SHP77 treated with DMSO at 0.1 percent for 48 hours (cell line): ENCODE measurements around the gene CYP2C18.
"Not testable (repeated sequence)": the region's sequence is repeated elsewhere in the genome, so short reads cannot be mapped to it uniquely, and the experiment has no call there.

ENCODE experiments used
- DNase-seq: peaks from one replicate; lab custom pipeline; 2025; lab: John Stamatoyannopoulos, UW

Gene CYP2C18

GRCh38 chr10:94747137-94747536 lies 63.6 kb downstream of the CYP2C18 start:
- no peak for DNase-seq

DNA sequence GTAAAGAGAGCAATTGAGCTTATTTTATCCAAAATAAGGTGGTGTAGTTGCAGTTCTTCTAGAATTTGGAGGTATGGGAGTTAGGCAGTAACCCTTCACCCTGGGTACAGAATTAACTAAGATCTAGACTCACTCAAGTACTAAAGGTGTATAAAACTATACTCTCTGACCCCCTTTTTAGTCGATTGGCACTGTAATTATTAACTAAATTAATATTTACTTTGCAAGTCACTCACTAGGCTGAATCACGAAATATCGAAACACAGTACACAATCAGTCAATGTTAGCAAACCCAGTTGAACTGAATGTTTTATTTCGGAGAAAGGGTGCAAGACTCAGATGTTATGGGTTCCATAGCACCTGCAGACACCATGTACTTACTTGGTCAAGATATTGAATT lies 64.3 kb downstream of the CYP2C18 start:
- no peak for DNase-seq

DNA sequence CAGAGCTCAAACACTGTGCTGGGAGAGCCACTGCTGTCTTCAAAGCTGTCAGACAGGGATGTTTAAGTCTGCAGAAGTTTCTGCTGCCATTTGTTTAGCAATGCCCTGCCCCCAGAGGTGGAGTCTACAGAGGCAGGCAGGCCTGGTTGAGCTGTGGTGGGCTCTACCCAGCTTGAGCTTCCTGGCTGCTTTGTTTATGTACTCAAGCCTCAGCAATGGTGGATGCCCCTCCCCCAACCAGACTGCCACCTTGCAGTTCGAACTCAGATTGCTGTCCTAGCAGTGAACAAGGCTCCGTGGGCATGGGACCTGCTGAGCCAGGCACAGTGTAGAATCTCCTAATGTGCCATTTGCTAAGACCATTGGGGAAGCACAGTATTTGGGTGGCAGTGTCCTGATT lies 74.4 kb downstream of the CYP2C18 start:
- no peak for DNase-seq

GRCh38 chr10:94760586-94761178 lies 77.2 kb downstream of the CYP2C18 start:
- no peak for DNase-seq

GRCh38 chr10:94762393-94762792 lies 78.9 kb downstream of the CYP2C18 start, which contains the start of gene CYP2C19:
Gene CYP2C19 (plus strand): TSS chr10:94762681. CDS start chr10:94762706, 25 bp downstream.
- DNase-seq, result no peak

DNA sequence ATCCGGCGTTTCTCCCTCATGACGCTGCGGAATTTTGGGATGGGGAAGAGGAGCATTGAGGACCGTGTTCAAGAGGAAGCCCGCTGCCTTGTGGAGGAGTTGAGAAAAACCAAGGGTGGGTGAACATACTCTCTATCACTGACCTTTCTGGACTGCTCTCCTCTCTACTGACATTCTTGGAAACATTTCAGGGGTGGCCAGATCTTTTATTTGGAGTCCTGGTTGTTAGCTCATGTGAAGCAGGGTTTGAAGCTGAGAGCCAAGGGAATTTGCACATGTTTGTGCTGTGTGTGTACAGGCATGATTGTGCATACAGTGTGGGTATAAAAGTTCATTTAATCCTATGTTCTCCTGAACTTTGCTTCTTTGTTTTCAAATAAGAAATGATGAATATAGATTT lies 91.9 kb downstream of the CYP2C18 start:
- DNase-seq, result not testable (repeated sequence)

- DNase-seq, result no peak
Measured at GRCh38 chr10:94777886-94778458, 94.4 kb downstream of the CYP2C18 start.

DNA sequence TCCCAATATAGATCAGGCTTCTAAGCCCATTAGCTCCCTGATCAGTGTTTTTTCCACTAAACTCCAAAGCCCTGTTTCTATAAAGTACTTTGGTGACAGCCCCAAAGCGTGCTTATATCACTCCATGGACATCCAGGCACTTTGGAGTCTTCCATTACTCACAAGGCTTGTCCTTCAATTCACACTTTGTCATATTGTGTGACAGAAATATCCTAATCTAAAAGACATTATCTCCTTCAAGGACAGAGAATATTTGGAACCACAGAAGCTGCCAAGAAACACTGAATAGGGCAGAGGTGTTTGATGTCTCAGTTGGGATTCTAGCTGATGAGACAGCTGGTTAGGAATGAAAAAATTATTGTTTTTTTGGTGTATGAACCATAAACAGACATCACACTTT lies 97.3 kb downstream of the CYP2C18 start:
- no peak for DNase-seq

GRCh38 chr10:94784256-94784655 lies 100.7 kb downstream of the CYP2C18 start:
- DNase-seq, result no peak

GRCh38 chr10:94785211-94785610 lies 101.7 kb downstream of the CYP2C18 start:
- no peak for DNase-seq
